GM10266 (cell line): ENCODE measurements around the gene PRR35.

Experiments
- DNase-seq: peaks from one replicate; pipeline ENCODE4 v3.0.0; 2012; ENCODE audit errors: extremely low spot score
- CTCF ChIP-seq: IDR thresholded peaks from 2 replicates; pipeline ENCODE4 v1.5.1; 2012; ENCODE audit warnings: mild to moderate bottlenecking, low read depth; ENCODE audit not compliant: control insufficient read depth, insufficient read depth; ENCODE audit errors: missing control alignments

The PRR35 gene

GRCh38 chr16:519425-519824 is 40.8 kb upstream of the PRR35 start:
- no peak for DNase-seq
- no peak for TF ChIP-seq CTCF

GRCh38 chr16:519841-520687 is 40.1 kb upstream of the PRR35 start:
- no peak for DNase-seq
- no peak for TF ChIP-seq CTCF

GRCh38 chr16:520847-521246 is 39.3 kb upstream of the PRR35 start:
- no peak for TF ChIP-seq CTCF
- no peak for DNase-seq

GRCh38 chr16:521381-522210 is 38.6 kb upstream of the PRR35 start:
- DNase-seq: no peak
- no peak for TF ChIP-seq CTCF

GRCh38 chr16:522320-523096 is 37.7 kb upstream of the PRR35 start:
- DNase-seq: no peak
- no peak for TF ChIP-seq CTCF

- no peak for TF ChIP-seq CTCF
- DNase-seq: no peak
Measured at GRCh38 chr16:523097-523741, 37.0 kb upstream of the PRR35 start.
